NT2/D1 (cell line): ENCODE data around the gene PDLIM5.

Experiments
- DNase-seq: peaks from one replicate; pipeline ENCODE4 v3.0.0-alpha.2; 2011; ENCODE audit warnings: low read depth, low spot score
- H3K27me3 ChIP-seq: 2 replicates; pipeline ENCODE4 v1.6.0; 2011; ENCODE audit warnings: mild to moderate bottlenecking; ENCODE audit not compliant: insufficient read length, insufficient read depth
- H3K36me3 ChIP-seq: 2 replicates; pipeline ENCODE4 v1.6.1; 2011; ENCODE audit warnings: mild to moderate bottlenecking, low read length, mixed read lengths; ENCODE audit not compliant: insufficient read depth, insufficient read length
- H3K4me1 ChIP-seq: 2 replicates; pipeline ENCODE4 v1.5.1; 2011; ENCODE audit not compliant: insufficient read depth, insufficient read length
- H3K4me3 ChIP-seq: 2 replicates; pipeline ENCODE4 v1.5.1; 2011; ENCODE audit warnings: low read depth; ENCODE audit not compliant: insufficient read length
- H3K9ac ChIP-seq: 2 replicates; pipeline ENCODE4 v1.6.0; 2011; ENCODE audit warnings: low read depth; ENCODE audit not compliant: insufficient read length
- H3K9me3 ChIP-seq: 2 replicates; pipeline ENCODE4 v1.5.1; 2011; ENCODE audit warnings: mild to moderate bottlenecking, low read length; ENCODE audit not compliant: insufficient read depth
- SUZ12 ChIP-seq: IDR thresholded peaks from 2 replicates; pipeline ENCODE4 v1.6.1; 2011; ENCODE audit not compliant: insufficient read length, insufficient read depth; ENCODE audit errors: extremely low read depth
- YY1 ChIP-seq: IDR thresholded peaks from 2 replicates; pipeline ENCODE4 v1.6.1; 2011; ENCODE audit not compliant: insufficient read length, insufficient read depth
- ZNF274 ChIP-seq: IDR thresholded peaks from 2 replicates; pipeline ENCODE4 v1.6.1; 2011; ENCODE audit warnings: mild to moderate bottlenecking, low read depth, low read length

The PDLIM5 gene

GRCh38 chr4:94690851-94691254 lies 239.1 kb downstream of the PDLIM5 start:
- no peaks in the 10 kb centered on the region for H3K27me3 ChIP-seq
- H3K4me1 ChIP-seq, result no peaks in the 10 kb centered on the region
- H3K9me3 ChIP-seq, result no peaks in the 10 kb centered on the region
- H3K4me3 ChIP-seq, result no peak overlapping the region
- no peak for TF ChIP-seq YY1
- H3K36me3 ChIP-seq, result no peaks in the 10 kb centered on the region
- DNase-seq, result no peak
- no peak overlapping the region for H3K9ac ChIP-seq

DNA sequence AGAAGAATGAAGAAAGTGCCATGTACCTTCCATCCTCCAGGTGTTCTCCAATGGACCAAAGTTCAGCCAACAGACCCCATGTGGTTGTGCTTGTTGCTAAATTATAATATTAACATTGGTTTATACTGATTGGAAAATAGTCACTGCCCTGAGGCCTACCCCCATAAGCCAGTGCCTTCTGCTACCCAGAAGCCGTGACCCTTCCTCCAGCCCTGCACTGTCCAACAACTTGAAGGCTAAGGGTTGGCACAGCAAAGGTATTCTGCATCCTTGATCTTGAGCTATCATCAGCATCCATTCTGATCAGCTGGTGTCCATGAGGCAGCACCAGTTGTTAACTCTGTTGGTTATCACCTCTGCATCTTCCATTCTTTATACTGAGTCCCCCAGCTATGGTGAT lies 239.8 kb downstream of the PDLIM5 start:
- DNase-seq, result no peak
- no peaks in the 10 kb centered on the region for H3K36me3 ChIP-seq
- no peak overlapping the region for H3K4me3 ChIP-seq
- H3K9ac ChIP-seq, result no peak overlapping the region
- TF ChIP-seq SUZ12, result no peak
- no peak for TF ChIP-seq YY1
- TF ChIP-seq ZNF274, result no peak
- H3K27me3 ChIP-seq, result no peaks in the 10 kb centered on the region
- H3K4me1 ChIP-seq, result no peaks in the 10 kb centered on the region
- no peaks in the 10 kb centered on the region for H3K9me3 ChIP-seq

- H3K9me3 ChIP-seq, result no peaks in the 10 kb centered on the region
- H3K9ac ChIP-seq, result no peak overlapping the region
- no peak for DNase-seq
- no peaks in the 10 kb centered on the region for H3K4me1 ChIP-seq
- no peaks in the 10 kb centered on the region for H3K27me3 ChIP-seq
- H3K36me3 ChIP-seq, result no peaks in the 10 kb centered on the region
- TF ChIP-seq ZNF274 (no peak), SUZ12 (no peak), YY1 (no peak)
- no peak overlapping the region for H3K4me3 ChIP-seq
These were observed 243.6 kb downstream of the PDLIM5 start for GRCh38 chr4:94695384-94695783.

GRCh38 chr4:94698187-94698586 lies 246.4 kb downstream of the PDLIM5 start:
- Histone ChIP-seq H3K9me3 (no peaks in the 10 kb centered on the region), H3K36me3 (no peaks in the 10 kb centered on the region), H3K9ac (no peak overlapping the region), H3K4me1 (no peaks in the 10 kb centered on the region), H3K4me3 (no peak overlapping the region), H3K27me3 (no peaks in the 10 kb centered on the region)
- DNase-seq, result no peak
- no peak for TF ChIP-seq YY1
- TF ChIP-seq ZNF274, result no peak
- no peak for TF ChIP-seq SUZ12

- TF ChIP-seq ZNF274 (no peak), YY1 (no peak), SUZ12 (no peak)
- no peaks in the 10 kb centered on the region for H3K36me3 ChIP-seq
- H3K9me3 ChIP-seq, result no peaks in the 10 kb centered on the region
- H3K4me3 ChIP-seq, result no peak overlapping the region
- no peak for DNase-seq
- H3K9ac ChIP-seq, result no peak overlapping the region
- no peaks in the 10 kb centered on the region for H3K27me3 ChIP-seq
- H3K4me1 ChIP-seq, result no peaks in the 10 kb centered on the region
These were observed 248.6 kb downstream of the PDLIM5 start for GRCh38 chr4:94700298-94700697.

- TF ChIP-seq YY1 (no peak), SUZ12 (no peak), ZNF274 (no peak)
- Histone ChIP-seq H3K9ac (no peak overlapping the region), H3K36me3 (no peaks in the 10 kb centered on the region), H3K27me3 (no peaks in the 10 kb centered on the region), H3K9me3 (no peaks in the 10 kb centered on the region), H3K4me3 (no peak overlapping the region), H3K4me1 (no peaks in the 10 kb centered on the region)
- no peak for DNase-seq
These were observed 250.0 kb downstream of the PDLIM5 start for GRCh38 chr4:94701631-94702300.

DNA sequence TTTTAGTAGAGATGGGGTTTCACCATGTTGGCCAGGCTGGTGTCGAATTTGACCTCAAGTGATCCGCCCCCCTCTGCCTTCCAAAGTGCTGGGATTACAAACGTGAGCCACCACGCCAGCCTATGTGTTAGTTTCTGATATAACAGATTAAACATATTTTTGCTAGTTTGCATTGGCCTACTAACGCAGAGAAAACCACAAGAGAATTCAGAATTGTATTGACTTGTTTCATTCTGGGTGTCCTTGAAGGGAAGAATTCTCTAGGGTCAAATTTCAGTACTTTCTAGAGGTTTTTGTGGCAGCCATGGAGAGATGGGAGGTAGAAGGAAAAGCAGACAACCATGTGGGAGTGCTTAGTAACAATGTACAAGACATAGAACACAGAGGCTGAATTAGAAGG lies 259.9 kb downstream of the PDLIM5 start:
- Histone ChIP-seq H3K27me3 (no peaks in the 10 kb centered on the region), H3K36me3 (no peaks in the 10 kb centered on the region), H3K9me3 (no peaks in the 10 kb centered on the region), H3K9ac (no peak overlapping the region), H3K4me1 (no peaks in the 10 kb centered on the region), H3K4me3 (no peak overlapping the region)
- no peak for TF ChIP-seq ZNF274
- no peak for TF ChIP-seq SUZ12
- no peak for TF ChIP-seq YY1
- DNase-seq, result no peak

- H3K4me3 ChIP-seq, result no peak overlapping the region
- no peak for TF ChIP-seq YY1
- TF ChIP-seq SUZ12, result no peak
- TF ChIP-seq ZNF274, result no peak
- DNase-seq, result no peak
These were observed 262.8 kb downstream of the PDLIM5 start for GRCh38 chr4:94714365-94715160.

More at GRCh38 chr4:94714365-94715160, 262.8 kb downstream of the PDLIM5 start:
- Histone ChIP-seq H3K9me3 (no peaks in the 10 kb centered on the region), H3K4me1 (no peaks in the 10 kb centered on the region), H3K9ac (no peak overlapping the region), H3K36me3 (no peaks in the 10 kb centered on the region), H3K27me3 (no peaks in the 10 kb centered on the region)
